WTC11 (cell line): ENCODE measurements around the gene SLC16A8. TPM values are rescaled to one million over a fixed set of nuclear protein-coding genes. Genes with fewer than 3 reads are reported as not detected.

ENCODE experiments used
- ATAC-seq: fragments of 200-7000 bp; cut with Tn5 transposase; 2 replicates; pipeline ENCODE4 v1.10.0; 2021; ENCODE audit warnings: mild to moderate bottlenecking, moderate library complexity
- CTCF ChIA-PET: fragments of 300-600 bp; sonication (Branson Sonifier 250); formaldehyde crosslinking; loops from one replicate; lab custom pipeline; 2021; ENCODE audit warnings: antibody characterized with exemption; lab: Charles Lee
- POLR2A ChIA-PET: fragments of 350-600 bp; sonication (Branson Sonifier 250); formaldehyde crosslinking; loops from one replicate; lab custom pipeline; 2021; ENCODE audit warnings: antibody characterized with exemption; lab: Charles Lee
- DNase-seq: peaks from one replicate; pipeline ENCODE4 v3.0.0; 2021; ENCODE audit warnings: low spot score
- H3K27ac Mint-ChIP-seq: 2 replicates; pipeline ENCODE4 v1.8.0; 2021; ENCODE audit warnings: mixed read lengths
- H3K27me3 Mint-ChIP-seq: 2 replicates; pipeline ENCODE4 v1.8.0; 2021; ENCODE audit warnings: low read depth, mild to moderate bottlenecking, moderate library complexity, mixed read lengths
- H3K36me3 Mint-ChIP-seq: 2 replicates; pipeline ENCODE4 v1.8.0; 2021; ENCODE audit warnings: mixed read lengths
- H3K4me1 Mint-ChIP-seq: 2 replicates; pipeline ENCODE4 v1.8.0; 2022; ENCODE audit warnings: mixed read lengths
- H3K4me3 Mint-ChIP-seq: 2 replicates; pipeline ENCODE4 v1.8.0; 2021; ENCODE audit warnings: mild to moderate bottlenecking, moderate library complexity, mixed read lengths
- H3K9me3 Mint-ChIP-seq: 2 replicates; pipeline ENCODE4 v1.8.0; 2021; ENCODE audit warnings: mixed read lengths
- ARID4B ChIP-seq: sonication (generic); formaldehyde crosslinking; IDR thresholded peaks from 2 replicates; pipeline ENCODE4 v1.8.0; 2023; ENCODE audit warnings: missing genetic modification reagents, mild to moderate bottlenecking, borderline replicate concordance
- ATF3 ChIP-seq: sonication (generic); formaldehyde crosslinking; conservative IDR thresholded peaks from 2 replicates; pipeline ENCODE4 v1.8.1; 2022; ENCODE audit warnings: mild to moderate bottlenecking, missing genetic modification reagents
- GABPB1 ChIP-seq: sonication (generic); formaldehyde crosslinking; IDR thresholded peaks from 2 replicates; pipeline ENCODE4 v1.8.1; 2023; ENCODE audit warnings: mild to moderate bottlenecking, missing genetic modification reagents
- JAZF1 ChIP-seq: fragments of 250-450 bp; sonication (Bioruptor Pico); IDR thresholded peaks from 2 replicates; pipeline ENCODE4 v1.9.0; 2021; ENCODE audit warnings: moderate library complexity, mild to moderate bottlenecking, inconsistent platforms
- MAX ChIP-seq: sonication (generic); formaldehyde crosslinking; IDR thresholded peaks from 2 replicates; pipeline ENCODE4 v1.8.0; 2022; ENCODE audit warnings: mild to moderate bottlenecking, missing genetic modification reagents
- NR1H2 ChIP-seq: sonication (generic); formaldehyde crosslinking; IDR thresholded peaks from 2 replicates; pipeline ENCODE4 v1.9.0; 2021; ENCODE audit warnings: mild to moderate bottlenecking, moderate library complexity, missing genetic modification reagents
- OVOL2 ChIP-seq: fragments of 250-450 bp; sonication (Bioruptor Pico); IDR thresholded peaks from 2 replicates; pipeline ENCODE4 v1.9.0; 2021; ENCODE audit warnings: mild to moderate bottlenecking, borderline replicate concordance
- RORB ChIP-seq: fragments of 250-450 bp; sonication (Bioruptor Pico); IDR thresholded peaks from 2 replicates; pipeline ENCODE4 v1.9.0; 2021; ENCODE audit warnings: mild to moderate bottlenecking
- TCF7 ChIP-seq: sonication (generic); formaldehyde crosslinking; IDR thresholded peaks from 2 replicates; pipeline ENCODE4 v1.8.0; 2022; ENCODE audit warnings: mild to moderate bottlenecking, low read depth, missing genetic modification reagents, moderate library complexity
- TEAD1 ChIP-seq: sonication (generic); formaldehyde crosslinking; IDR thresholded peaks from 2 replicates; pipeline ENCODE4 v1.8.0; 2022; ENCODE audit warnings: mild to moderate bottlenecking, missing genetic modification reagents
- TP53 ChIP-seq: sonication (generic); formaldehyde crosslinking; IDR thresholded peaks from 2 replicates; pipeline ENCODE4 v1.8.1; 2023; ENCODE audit warnings: mild to moderate bottlenecking, missing genetic modification reagents
- ZNF219 ChIP-seq: sonication (generic); formaldehyde crosslinking; IDR thresholded peaks from 2 replicates; pipeline ENCODE4 v1.8.0; 2023; ENCODE audit warnings: missing genetic modification reagents, mild to moderate bottlenecking, borderline replicate concordance
- ZNF281 ChIP-seq: sonication (generic); formaldehyde crosslinking; IDR thresholded peaks from 2 replicates; pipeline ENCODE4 v1.8.0; 2023; ENCODE audit warnings: mild to moderate bottlenecking, missing genetic modification reagents
- total RNA-seq: library from RNA; stranded (reverse); gene quantifications from 3 replicates; pipeline ENCODE4 v1.2.3, GENCODE V29; 2021
- TF ChIP-seq, protein P1 (sequence below): sonication (generic); formaldehyde crosslinking; IDR thresholded peaks from 2 replicates; pipeline ENCODE4 v1.8.1; 2023; ENCODE audit warnings: mild to moderate bottlenecking, missing genetic modification reagents, borderline replicate concordance
- TF ChIP-seq, protein P2 (sequence below): fragments of 250-450 bp; sonication (Bioruptor Pico); IDR thresholded peaks from 2 replicates; pipeline ENCODE4 v2.1.2; 2022; ENCODE audit warnings: mild to moderate bottlenecking, moderate library complexity
- TF ChIP-seq, protein P3 (sequence below): sonication (generic); formaldehyde crosslinking; IDR thresholded peaks from 2 replicates; pipeline ENCODE4 v1.8.0; 2023; ENCODE audit warnings: missing genetic modification reagents
- TF ChIP-seq, protein P4 (sequence below): fragments of 250-450 bp; sonication (Bioruptor Pico); IDR thresholded peaks from 2 replicates; pipeline ENCODE4 v1.9.0; 2021; ENCODE audit warnings: mild to moderate bottlenecking

SLC16A8 gene
- total RNA-seq, 1 experiment from 2014 or later = 0.57 TPM

DNA sequence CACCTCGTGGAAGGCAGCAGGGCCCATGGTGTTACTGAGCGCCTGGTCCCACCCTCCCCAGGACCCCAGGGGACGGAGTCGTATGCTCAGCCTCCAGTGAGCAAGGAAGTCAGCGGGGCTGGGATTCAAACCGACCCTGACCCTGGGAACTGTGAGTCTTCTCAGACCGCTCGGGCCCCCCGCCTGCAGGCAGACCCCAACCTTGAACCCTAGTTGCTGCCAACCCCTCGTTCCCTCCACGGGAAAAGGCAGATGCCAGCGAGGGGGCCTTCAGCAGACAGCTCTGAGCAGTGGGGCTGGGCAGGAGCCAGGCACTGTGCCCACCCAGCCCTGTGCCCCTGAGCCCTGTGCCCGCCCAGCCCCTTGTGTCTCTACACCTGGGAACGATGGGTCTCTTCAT is 6.4 kb downstream of the SLC16A8 start (continued):
- TF ChIP-seq, protein P1, sequence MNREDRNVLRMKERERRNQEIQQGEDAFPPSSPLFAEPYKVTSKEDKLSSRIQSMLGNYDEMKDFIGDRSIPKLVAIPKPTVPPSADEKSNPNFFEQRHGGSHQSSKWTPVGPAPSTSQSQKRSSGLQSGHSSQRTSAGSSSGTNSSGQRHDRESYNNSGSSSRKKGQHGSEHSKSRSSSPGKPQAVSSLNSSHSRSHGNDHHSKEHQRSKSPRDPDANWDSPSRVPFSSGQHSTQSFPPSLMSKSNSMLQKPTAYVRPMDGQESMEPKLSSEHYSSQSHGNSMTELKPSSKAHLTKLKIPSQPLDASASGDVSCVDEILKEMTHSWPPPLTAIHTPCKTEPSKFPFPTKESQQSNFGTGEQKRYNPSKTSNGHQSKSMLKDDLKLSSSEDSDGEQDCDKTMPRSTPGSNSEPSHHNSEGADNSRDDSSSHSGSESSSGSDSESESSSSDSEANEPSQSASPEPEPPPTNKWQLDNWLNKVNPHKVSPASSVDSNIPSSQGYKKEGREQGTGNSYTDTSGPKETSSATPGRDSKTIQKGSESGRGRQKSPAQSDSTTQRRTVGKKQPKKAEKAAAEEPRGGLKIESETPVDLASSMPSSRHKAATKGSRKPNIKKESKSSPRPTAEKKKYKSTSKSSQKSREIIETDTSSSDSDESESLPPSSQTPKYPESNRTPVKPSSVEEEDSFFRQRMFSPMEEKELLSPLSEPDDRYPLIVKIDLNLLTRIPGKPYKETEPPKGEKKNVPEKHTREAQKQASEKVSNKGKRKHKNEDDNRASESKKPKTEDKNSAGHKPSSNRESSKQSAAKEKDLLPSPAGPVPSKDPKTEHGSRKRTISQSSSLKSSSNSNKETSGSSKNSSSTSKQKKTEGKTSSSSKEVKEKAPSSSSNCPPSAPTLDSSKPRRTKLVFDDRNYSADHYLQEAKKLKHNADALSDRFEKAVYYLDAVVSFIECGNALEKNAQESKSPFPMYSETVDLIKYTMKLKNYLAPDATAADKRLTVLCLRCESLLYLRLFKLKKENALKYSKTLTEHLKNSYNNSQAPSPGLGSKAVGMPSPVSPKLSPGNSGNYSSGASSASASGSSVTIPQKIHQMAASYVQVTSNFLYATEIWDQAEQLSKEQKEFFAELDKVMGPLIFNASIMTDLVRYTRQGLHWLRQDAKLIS (CRISPR knock-in tag) = no peak
- TF ChIP-seq RORB (CRISPR knock-in tag) = no peak
- TF ChIP-seq, protein P2, sequence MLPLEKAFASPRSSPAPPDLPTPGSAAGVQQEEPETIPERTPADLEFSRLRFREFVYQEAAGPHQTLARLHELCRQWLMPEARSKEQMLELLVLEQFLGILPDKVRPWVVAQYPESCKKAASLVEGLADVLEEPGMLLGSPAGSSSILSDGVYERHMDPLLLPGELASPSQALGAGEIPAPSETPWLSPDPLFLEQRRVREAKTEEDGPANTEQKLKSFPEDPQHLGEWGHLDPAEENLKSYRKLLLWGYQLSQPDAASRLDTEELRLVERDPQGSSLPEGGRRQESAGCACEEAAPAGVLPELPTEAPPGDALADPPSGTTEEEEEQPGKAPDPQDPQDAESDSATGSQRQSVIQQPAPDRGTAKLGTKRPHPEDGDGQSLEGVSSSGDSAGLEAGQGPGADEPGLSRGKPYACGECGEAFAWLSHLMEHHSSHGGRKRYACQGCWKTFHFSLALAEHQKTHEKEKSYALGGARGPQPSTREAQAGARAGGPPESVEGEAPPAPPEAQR (CRISPR knock-in tag) = no peak
- no peak for TF ChIP-seq TCF7 (CRISPR knock-in tag)
- TF ChIP-seq MAX (CRISPR knock-in tag) = no peak
- no peak for TF ChIP-seq TEAD1 (CRISPR knock-in tag)
- TF ChIP-seq ARID4B = no peak
- TF ChIP-seq GABPB1 (CRISPR knock-in tag) = no peak
- TF ChIP-seq ZNF281 = no peak
- TF ChIP-seq JAZF1 (CRISPR knock-in tag) = no peak
- no peak for TF ChIP-seq OVOL2

DNA sequence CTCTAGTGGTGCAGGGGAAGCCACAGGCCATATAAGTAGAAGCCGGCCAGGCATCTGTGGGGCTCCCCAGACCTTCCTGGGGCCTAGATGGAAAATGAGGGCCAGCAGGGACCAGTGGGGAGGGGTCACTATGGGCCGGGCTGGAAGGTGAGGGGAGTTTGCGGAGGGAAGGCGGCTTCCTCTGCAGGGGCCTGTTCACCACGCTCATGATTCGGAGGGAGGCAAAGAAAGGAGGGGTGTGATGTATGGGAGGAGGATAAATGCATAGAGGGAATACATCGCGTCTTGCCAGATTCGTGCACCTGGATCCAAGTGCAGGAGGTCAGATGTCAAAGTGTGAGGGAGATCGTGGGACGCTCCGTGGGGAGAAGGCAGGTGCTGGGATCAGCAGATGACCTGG is 6.9 kb downstream of the SLC16A8 start:
- TF ChIP-seq TEAD1 (CRISPR knock-in tag) (no peak), TP53 (CRISPR knock-in tag) (no peak), ZNF219 (CRISPR knock-in tag) (no peak), ATF3 (CRISPR knock-in tag) (no peak), NR1H2 (no peak)
- TF ChIP-seq, protein P3, sequence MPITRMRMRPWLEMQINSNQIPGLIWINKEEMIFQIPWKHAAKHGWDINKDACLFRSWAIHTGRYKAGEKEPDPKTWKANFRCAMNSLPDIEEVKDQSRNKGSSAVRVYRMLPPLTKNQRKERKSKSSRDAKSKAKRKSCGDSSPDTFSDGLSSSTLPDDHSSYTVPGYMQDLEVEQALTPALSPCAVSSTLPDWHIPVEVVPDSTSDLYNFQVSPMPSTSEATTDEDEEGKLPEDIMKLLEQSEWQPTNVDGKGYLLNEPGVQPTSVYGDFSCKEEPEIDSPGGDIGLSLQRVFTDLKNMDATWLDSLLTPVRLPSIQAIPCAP (CRISPR knock-in tag) = no peak
- TF ChIP-seq, protein P4, sequence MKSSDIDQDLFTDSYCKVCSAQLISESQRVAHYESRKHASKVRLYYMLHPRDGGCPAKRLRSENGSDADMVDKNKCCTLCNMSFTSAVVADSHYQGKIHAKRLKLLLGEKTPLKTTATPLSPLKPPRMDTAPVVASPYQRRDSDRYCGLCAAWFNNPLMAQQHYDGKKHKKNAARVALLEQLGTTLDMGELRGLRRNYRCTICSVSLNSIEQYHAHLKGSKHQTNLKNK (CRISPR knock-in tag) = no peak
- TF ChIP-seq, protein P2 (CRISPR knock-in tag) = no peak
- ATAC-seq (no peak), DNase-seq (no peak)
- Mint-ChIP-seq H3K27ac (no peak overlapping the region), H3K9me3 (no peaks in the 10 kb centered on the region), H3K4me1 (peaks cover 2% of the 10 kb centered on the region; the same call in 1 of the 2 replicates), H3K27me3 (peaks cover 18% of the 10 kb centered on the region), H3K4me3 (no peak overlapping the region), H3K36me3 (peaks cover 2% of the 10 kb centered on the region)
- POLR2A ChIA-PET = no interaction called here
- CTCF ChIA-PET = interaction anchor here (14.3 kb wide), 1 partner anchor 24 kb away, joined by 183 read pairs; no protein-coding TSS in a partner anchor
